ENCODE results near the gene MDK.

MDK gene

DNA sequence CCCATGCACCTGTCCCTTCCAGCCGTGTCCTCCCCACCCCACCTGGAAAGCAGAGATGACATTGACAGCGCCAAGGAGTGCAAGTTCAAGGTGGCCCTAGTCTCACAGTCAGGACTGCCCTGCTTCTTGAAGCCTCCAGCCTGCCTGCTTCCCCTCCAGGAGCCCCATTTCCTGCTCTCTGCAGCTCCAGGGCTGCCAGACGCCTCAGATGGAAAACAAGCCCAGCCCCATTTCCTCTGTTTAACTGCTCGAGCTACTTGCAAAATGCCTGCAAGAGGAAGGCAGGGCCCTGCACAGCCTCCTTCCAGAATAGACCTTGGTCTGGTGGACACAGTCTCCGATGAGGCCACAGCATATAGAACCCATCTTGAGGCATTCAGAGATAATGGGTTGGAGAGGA is 39.2 kb upstream of the MDK start:
- Mint-ChIP-seq H3K27ac (no peak overlapping the region), H3K4me3 (no peak overlapping the region), H3K36me3 (ENCODE audit: low read depth) (no peaks in the 10 kb centered on the region)

GRCh38 chr11:46343520-46343919 is 37.9 kb upstream of the MDK start:
- Mint-ChIP-seq H3K27ac (no peak overlapping the region), H3K27me3 (no peaks in the 10 kb centered on the region), H3K36me3 (ENCODE audit: low read depth) (no peaks in the 10 kb centered on the region), H3K9me3 (no peaks in the 10 kb centered on the region), H3K4me3 (no peak overlapping the region), H3K4me1 (ENCODE audit: low read depth) (peaks cover 56% of the 10 kb centered on the region)

More for the DNA sequence above, 39.2 kb upstream of the MDK start:
- Mint-ChIP-seq H3K4me1 (ENCODE audit: low read depth) (peaks cover 62% of the 10 kb centered on the region), H3K9me3 (no peaks in the 10 kb centered on the region), H3K27me3 (no peaks in the 10 kb centered on the region)

DNA sequence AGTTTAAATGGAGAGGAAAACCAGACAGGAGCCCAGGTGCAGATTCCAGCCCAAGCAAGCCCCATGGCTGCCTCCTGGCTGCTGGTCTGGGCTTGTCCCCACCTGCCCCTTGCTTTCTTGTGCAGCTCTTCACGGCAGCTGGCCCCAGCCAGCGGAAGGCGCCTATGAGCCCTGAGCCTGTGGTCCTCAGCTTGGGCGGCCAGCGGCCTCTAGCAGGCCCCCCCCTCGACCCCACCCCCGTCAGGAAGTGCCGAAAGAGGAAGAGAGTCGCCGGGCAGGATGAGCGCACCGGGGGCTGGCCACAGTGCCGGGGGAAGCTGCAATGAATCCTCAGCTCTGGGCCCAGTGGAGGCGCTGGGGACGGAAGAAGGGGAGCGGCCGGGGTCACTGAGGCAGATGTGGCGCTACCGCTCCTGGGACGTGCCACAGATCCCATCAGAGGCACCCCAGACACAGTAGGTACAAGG is 36.3 kb upstream of the MDK start:
- Mint-ChIP-seq H3K4me1 (ENCODE audit: low read depth) (peaks cover 67% of the 10 kb centered on the region), H3K9me3 (no peaks in the 10 kb centered on the region), H3K36me3 (ENCODE audit: low read depth) (peaks cover 7% of the 10 kb centered on the region), H3K4me3 (peak overlapping the region; percentile 75), H3K27me3 (no peaks in the 10 kb centered on the region), H3K27ac (peak overlapping the region; percentile 72)

- peak overlapping the region; percentile 84 for H3K27ac Mint-ChIP-seq
- peak overlapping the region; percentile 75 for H3K4me3 Mint-ChIP-seq
- peaks cover 73% of the 10 kb centered on the region for H3K4me1 Mint-ChIP-seq (ENCODE audit: low read depth)
- H3K27me3 Mint-ChIP-seq = no peaks in the 10 kb centered on the region
- no peaks in the 10 kb centered on the region for H3K9me3 Mint-ChIP-seq
- H3K36me3 Mint-ChIP-seq (ENCODE audit: low read depth) = peaks cover 7% of the 10 kb centered on the region
These were observed 35.5 kb upstream of the MDK start for GRCh38 chr11:46345881-46346484.

DNA sequence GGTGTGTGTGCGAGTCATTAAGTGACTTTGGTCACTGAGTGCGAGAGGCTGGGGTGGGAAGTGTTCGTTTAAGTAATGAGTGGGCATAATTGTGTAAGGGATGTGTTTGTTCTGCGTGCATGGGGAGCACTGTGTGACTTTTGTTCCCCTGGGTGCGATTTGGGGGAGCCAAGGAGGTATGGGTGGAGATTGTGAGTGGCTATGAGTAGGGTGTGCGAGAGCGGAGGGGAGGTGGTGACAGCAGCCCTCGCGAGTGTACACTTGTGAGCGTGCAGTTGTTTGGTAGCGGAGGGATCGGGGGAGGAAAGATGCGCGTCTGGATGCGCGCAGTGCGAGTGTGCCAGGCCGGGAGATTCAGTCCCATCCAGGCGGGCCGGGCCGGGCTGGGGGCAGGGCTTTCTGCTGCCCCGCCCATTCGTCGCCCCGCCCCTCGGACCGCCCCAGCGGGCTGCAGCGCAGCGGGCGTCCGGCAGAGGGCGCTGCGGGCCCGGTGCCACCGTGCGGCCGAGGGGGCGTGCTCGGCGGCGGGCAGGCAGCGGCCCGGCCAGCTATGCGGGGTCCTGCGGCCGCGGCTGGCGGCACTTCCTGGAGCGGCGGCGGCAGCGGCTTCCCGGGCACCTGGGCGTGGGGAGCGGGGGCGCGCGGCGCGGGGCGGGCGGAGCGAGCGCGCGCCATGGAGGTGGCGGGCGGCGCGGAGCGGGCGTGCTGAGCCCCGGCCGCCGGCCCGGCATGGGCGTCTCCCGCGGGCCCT is 34.4 kb upstream of the MDK start, which contains the start of gene DGKZ:
Gene DGKZ, plus strand, starts transcription at position 578 of the 751 bp plus-strand sequence. CDS start 197 bp downstream, outside the sequence.
- H3K4me1 Mint-ChIP-seq (ENCODE audit: low read depth) = peaks cover 74% of the 10 kb centered on the region
- H3K27me3 Mint-ChIP-seq = no peaks in the 10 kb centered on the region
- peak within 1 kb of the TSS; percentile 93 for H3K4me3 Mint-ChIP-seq
- peak within 1 kb of the TSS; percentile 95 for H3K27ac Mint-ChIP-seq
- peaks cover 7% of the 10 kb centered on the region for H3K36me3 Mint-ChIP-seq (ENCODE audit: low read depth)
- no peaks in the 10 kb centered on the region for H3K9me3 Mint-ChIP-seq

DNA sequence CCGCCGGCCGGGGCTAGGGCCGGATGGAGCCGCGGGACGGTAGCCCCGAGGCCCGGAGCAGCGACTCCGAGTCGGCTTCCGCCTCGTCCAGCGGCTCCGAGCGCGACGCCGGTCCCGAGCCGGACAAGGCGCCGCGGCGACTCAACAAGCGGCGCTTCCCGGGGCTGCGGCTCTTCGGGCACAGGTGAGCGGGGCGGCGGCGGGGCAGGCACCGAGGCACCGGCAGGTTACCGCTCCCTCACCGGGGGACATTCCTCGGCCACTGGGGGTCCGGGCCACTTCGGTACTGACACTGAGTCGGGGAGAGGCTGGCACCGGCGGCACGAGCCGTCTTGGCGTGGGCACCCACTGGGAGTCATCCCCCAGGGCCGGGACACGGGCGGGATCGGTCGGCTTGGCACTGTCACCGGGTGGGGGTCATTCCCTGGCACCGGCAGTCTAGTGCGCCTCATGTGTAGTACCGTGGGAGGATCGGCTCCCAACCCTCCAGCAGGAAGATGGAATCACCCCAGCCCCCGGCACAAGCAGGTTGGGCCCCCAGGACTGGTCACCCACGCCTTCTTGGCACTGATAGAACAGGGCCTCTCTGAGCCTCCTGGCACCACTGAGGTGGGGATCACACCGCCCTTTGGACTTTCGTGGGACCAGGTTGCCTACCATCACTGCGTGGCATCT is 33.7 kb upstream of the MDK start:
- Mint-ChIP-seq H3K27me3 (no peaks in the 10 kb centered on the region), H3K4me1 (ENCODE audit: low read depth) (peaks cover 73% of the 10 kb centered on the region), H3K27ac (peak overlapping the region; percentile 95)

DNA sequence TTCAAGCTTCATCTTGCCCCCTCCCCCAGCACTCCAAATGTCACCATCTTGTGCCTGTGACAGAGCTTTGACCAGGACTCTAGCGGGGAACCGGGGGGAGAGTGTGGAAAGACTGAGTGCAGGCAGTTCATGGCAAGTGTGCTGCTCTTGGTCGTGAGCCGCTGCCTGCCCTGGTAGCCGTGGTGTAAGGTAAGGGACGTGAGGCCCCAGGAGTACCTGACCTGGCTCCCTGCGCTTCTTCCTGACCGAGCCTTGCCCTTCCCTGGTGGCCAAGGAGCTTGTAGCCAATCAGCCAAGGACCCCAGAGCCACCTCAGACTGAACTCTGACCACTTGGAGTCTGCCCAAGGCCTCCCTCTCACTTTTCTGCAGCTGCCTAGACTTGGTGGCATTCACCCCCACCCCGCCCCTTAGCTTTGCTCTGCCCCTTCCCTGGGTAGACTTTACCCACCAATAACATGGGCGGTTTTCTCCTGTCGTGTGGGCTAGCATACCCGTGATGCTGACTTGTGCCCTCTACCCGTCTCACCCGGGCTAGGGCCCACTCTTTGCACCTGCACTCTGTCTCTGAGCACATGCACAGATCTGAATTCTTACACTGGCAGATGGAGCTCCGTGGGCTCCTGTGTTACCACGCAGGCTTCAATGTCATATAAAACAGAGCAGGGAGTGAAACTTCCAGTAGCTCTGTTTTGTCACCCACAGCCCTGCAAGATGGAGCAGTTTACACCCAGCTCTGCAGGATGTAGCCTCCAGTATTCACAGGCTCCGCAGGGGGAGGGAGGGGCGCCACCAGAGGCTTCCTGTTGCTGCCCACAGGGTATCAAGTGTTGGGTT is 32.7 kb upstream of the MDK start:
- peaks cover 81% of the 10 kb centered on the region for H3K4me1 Mint-ChIP-seq (ENCODE audit: low read depth)
- no peaks in the 10 kb centered on the region for H3K27me3 Mint-ChIP-seq

More for the DNA sequence above, 33.7 kb upstream of the MDK start:
- H3K4me3 Mint-ChIP-seq = peak overlapping the region; percentile 93
- no peaks in the 10 kb centered on the region for H3K9me3 Mint-ChIP-seq
- H3K36me3 Mint-ChIP-seq (ENCODE audit: low read depth) = peaks cover 7% of the 10 kb centered on the region

GRCh38 chr11:46350695-46351094 is 30.8 kb upstream of the MDK start:
- Mint-ChIP-seq H3K4me1 (ENCODE audit: low read depth) (peaks cover 80% of the 10 kb centered on the region), H3K27ac (peak overlapping the region; percentile 68), H3K9me3 (no peaks in the 10 kb centered on the region), H3K4me3 (no peak overlapping the region), H3K27me3 (no peaks in the 10 kb centered on the region), H3K36me3 (ENCODE audit: low read depth) (peaks cover 7% of the 10 kb centered on the region)

More for the DNA sequence above, 32.7 kb upstream of the MDK start:
- Mint-ChIP-seq H3K9me3 (no peaks in the 10 kb centered on the region), H3K27ac (peak overlapping the region; percentile 95), H3K36me3 (ENCODE audit: low read depth) (peaks cover 7% of the 10 kb centered on the region), H3K4me3 (peak overlapping the region; percentile 93)

GRCh38 chr11:46351148-46351547 is 30.3 kb upstream of the MDK start:
- H3K4me3 Mint-ChIP-seq = peak overlapping the region; percentile 81
- H3K4me1 Mint-ChIP-seq (ENCODE audit: low read depth) = peaks cover 80% of the 10 kb centered on the region
- peaks cover 7% of the 10 kb centered on the region for H3K36me3 Mint-ChIP-seq (ENCODE audit: low read depth)
- H3K9me3 Mint-ChIP-seq = no peaks in the 10 kb centered on the region
- no peaks in the 10 kb centered on the region for H3K27me3 Mint-ChIP-seq
- peak overlapping the region; percentile 68 for H3K27ac Mint-ChIP-seq

DNA sequence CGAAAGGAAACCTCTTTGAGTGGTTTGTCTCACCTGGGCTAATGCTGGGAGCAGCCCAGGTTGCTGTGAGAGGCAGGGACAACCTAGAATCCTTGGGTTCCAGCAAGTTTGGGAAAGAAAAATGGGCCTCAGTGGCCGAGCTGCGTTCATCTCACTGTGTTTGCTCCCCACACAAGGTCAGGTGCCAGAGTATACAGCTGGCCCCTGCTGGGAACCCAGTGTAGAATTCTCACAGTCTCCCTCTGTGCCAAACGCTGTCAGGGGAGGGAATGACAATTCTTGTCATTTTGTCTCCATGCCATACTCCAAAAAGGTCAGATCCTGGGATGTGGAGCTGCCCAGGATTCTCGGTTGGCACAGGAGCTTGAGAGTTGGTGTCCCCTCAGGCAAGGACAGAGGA is 29.9 kb upstream of the MDK start:
- no peaks in the 10 kb centered on the region for H3K27me3 Mint-ChIP-seq
- peaks cover 7% of the 10 kb centered on the region for H3K36me3 Mint-ChIP-seq (ENCODE audit: low read depth)
- peak overlapping the region; percentile 88 for H3K27ac Mint-ChIP-seq
- H3K4me3 Mint-ChIP-seq = peak overlapping the region; percentile 81
- peaks cover 80% of the 10 kb centered on the region for H3K4me1 Mint-ChIP-seq (ENCODE audit: low read depth)
- no peaks in the 10 kb centered on the region for H3K9me3 Mint-ChIP-seq

DNA sequence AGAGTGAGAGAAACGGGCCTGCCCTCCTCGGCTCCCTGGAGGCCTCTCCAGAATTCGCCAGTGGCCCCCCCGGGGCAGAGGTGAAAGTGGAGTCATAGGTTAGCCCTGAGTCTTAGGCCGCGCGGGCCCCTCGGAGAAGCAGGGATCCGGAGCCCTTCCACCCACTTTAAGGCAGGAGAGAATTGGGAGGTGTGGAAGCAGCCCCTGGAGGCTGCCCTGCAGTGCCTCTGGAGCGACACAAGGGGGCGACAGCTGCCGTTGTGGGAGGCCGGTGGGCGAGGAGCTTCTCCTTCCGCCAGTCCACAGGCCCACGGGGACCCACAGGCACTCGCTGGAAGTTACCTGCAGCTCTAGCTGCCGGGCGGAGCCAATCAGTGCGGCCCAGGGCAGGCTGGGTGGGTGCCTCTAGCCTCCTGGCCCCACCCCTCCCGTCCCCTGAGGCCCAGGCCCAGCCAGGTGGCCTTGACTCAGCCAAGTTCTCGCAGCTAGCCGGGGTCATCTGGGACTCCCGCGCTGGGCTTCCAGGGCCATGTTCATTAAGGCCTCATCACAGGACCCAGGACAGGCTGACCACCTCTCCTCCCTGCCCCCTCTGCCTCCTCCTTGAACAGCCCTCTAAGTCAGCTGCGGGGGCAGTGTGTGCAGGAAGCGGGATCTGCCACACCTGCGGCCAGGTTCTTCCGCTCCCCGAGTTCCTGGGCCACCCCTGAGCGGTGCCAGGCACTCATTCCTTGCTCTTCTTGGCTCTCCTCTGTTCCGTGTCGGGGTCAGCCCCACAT is 29.2 kb upstream of the MDK start:
- no peaks in the 10 kb centered on the region for H3K27me3 Mint-ChIP-seq
- H3K4me1 Mint-ChIP-seq (ENCODE audit: low read depth) = peaks cover 81% of the 10 kb centered on the region
- H3K36me3 Mint-ChIP-seq (ENCODE audit: low read depth) = peaks cover 7% of the 10 kb centered on the region
- H3K4me3 Mint-ChIP-seq = peak overlapping the region; percentile 81
- peak overlapping the region; percentile 88 for H3K27ac Mint-ChIP-seq
- H3K9me3 Mint-ChIP-seq = no peaks in the 10 kb centered on the region

DNA sequence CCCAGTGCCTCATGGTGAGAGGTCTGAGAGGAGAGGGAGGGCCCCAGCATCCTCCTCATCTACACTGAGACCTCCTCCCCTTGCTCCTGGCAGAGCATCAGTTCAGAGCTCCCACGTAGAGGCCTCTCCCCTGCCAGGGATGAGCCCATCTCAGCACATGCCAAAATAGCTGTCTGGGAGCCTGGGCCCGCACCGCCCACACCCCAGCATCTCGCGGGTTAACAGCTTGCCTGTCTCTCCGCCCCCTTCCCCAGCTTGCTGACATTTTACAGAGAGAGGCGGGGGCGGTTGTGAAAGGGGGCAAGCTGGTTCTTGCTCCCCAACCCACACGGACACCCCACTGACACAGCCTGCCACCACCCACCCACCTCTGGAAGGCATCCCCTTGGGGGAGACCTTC is 27.8 kb upstream of the MDK start:
- Mint-ChIP-seq H3K27me3 (no peaks in the 10 kb centered on the region), H3K4me3 (peak overlapping the region; percentile 81), H3K36me3 (ENCODE audit: low read depth) (peaks cover 7% of the 10 kb centered on the region), H3K9me3 (no peaks in the 10 kb centered on the region), H3K27ac (peak overlapping the region; percentile 88), H3K4me1 (ENCODE audit: low read depth) (peaks cover 88% of the 10 kb centered on the region)

DNA sequence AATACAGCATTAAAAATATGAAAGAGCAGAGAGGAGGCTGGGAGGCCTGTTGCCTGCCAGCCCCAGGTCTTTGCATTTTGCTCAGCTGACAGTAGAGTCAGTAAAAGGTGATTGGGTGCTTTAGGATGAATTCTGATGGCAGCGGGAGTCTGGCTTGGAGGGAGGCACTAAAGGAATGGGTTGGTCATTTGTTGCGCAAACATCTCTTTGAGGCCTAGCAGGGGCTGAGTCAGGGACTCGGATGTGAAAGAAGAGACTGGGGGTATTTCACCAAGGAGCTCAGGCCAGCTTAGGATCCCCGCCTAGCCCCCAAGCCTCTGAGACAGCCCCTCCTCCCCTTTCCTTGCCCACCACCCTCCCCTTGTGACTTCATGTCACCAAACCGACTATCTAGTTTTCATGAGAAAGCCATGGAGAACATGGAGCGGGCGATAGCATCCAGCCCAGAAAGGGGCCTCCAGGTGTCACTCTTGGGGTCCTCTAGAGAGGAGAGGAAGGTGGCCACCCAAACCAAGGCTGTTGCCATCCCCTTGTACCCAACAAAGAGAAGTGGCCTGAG is 24.5 kb upstream of the MDK start:
- Mint-ChIP-seq H3K4me3 (no peak overlapping the region), H3K27me3 (no peaks in the 10 kb centered on the region), H3K9me3 (no peaks in the 10 kb centered on the region), H3K4me1 (ENCODE audit: low read depth) (peaks cover 79% of the 10 kb centered on the region), H3K36me3 (ENCODE audit: low read depth) (no peaks in the 10 kb centered on the region), H3K27ac (peak overlapping the region; percentile 69)
